Measurements from ENCODE around the gene LURAP1L.

Gene LURAP1L

DNA sequence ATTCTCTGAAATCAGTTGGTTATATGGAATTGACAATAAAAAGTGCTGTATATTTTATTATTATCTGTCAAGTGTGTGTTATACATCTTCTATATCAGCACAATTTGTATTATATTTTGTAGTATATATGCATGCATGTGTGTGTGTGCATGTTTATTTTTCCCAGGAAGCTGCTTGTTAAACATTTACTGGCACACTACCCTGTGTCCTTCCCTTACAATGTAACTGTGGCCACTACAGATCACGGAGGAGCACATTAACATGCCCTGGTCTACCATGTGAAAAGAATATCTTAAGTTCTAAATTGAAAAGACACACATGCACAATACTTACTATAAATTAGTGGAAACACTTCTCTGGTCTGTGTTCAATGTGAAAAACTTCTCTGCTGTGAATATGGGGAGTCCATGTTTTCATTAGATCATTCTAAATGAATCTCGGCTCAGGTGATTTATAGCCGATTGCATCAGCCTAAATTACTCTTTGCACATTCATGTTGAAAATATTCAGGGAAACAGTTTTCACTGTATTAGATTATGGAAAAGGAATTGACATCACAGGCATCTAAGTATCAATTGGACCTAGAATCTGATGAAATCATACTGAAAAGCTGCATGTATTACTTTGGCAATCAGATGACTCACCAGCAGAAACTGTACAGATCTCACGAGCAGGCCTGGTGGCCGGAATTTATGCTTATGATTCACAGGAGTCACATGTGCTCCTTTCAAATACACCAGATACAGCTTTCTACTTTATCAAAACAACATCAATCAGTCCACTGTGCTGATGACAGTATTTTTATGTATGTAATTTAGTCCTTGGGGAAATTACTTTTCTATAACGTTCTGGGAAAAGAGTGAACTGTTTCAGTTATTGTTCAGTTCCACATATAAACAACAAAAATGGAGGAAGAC, 39.4 kb downstream of the LURAP1L start:
- DNase-seq: no peak

- no peak for DNase-seq
Observed at GRCh38 chr9:12814877-12815237, 40.0 kb downstream of the LURAP1L start.

- DNase-seq: no peak
Observed at GRCh38 chr9:12815888-12816287, 41.1 kb downstream of the LURAP1L start.

DNA sequence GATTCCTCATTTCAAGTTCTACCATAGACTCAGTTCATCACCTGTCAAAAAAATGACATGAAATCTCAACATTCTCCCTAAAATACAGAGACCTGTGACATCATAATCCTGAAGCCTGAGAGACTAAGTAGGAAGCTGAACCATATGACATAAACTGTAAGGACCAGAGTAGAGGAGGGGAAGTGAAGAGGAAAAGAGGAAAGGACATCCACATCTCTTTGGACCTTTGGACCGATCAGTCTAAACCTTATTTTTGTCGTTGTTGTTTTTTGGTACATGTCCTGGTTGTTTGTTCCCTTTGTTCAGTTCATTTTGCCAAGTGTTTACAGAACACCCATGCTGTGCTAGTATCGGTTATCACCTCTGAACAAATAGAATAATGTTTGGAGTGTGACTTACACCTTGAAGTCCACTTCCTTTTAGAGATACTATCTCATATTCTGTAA, 41.9 kb downstream of the LURAP1L start:
- no peak for DNase-seq

- DNase-seq: no peak
Observed at GRCh38 chr9:12817702-12818101, 42.9 kb downstream of the LURAP1L start.

GRCh38 chr9:12818431-12819000, 43.7 kb downstream of the LURAP1L start:
- no peak for DNase-seq

DNA sequence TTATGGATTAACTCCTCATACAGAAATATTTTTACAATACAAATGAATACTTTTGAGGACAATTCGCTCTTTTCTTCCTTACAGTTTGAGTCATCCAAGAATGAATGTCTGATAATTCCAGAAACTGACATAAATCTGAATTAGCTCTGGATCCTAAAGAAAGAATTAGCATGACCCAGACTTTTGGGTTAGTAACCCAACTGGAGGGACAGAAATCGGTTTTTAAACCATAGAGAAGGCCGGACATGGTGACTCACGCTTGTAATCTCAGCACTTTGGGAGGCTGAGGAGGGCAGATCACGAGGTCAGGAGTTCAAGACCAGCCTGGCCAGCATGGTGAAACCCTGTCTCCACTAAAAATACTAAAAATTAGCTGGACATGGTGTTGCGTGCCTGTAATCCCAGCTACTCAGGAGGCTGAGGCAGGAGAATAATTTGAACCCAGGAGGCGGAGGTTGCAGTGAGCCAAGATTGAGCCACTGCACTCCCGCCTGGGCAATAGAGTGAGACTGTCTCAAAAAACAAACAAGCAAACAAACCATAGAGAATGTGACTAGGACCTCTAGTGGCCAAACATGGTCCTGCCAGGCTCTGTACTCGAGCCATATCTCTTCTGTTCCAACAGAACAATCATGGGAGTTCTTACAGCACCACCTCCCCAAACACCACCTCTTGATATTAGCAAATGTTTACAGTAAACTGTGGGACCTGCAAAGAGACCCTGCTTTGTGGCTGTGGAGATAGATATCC, 44.8 kb downstream of the LURAP1L start:
- DNase-seq: no peak

DNA sequence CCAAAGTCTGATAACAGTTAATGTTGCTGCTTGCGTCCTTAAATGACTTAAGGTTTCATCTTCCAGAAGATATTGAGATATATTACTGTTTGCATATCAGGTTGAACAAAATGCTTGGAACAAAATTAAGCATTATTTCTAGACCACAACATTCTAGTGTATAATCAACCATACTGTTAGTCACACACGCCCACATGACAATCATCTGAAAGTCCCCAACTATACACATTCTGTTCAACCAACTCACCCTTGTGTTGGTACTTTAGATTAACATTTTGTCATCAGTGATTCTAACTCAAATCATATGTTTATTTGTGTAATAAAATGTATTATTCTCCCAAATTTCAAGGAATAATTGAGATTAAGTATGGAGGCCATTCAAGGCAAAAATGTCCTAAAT, 47.3 kb downstream of the LURAP1L start:
- DNase-seq: no peak

DNA sequence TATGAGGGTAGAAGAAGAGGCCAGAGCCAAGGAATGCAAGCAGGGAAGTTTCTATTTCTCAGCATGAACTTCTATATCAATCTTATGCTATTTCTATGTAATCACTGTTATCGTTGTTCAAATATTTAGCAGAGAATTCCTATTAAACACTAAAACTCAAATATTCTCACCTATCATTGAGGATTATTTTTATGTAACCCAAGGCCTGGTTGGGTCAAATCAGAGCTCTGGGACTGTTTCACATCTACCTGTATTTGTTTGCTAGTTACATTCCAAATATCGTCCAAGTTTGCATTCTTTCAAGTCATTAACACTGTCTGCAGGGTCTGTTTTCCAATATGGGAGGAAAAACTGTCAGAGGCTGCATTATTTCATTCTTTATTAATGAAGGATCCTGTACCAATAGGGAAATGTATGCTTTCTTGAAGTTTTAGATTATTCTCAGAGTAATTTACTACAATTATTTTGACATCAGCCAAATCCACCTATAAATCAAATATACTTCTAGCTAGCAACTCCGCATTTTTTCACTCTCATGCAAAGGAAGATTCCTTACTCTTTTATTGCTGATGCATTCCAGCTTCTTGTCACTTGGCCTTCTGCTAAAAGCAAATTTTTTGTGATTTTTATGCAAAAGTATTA, 52.2 kb downstream of the LURAP1L start:
- DNase-seq: no peak

GRCh38 chr9:12833701-12834100, 58.9 kb downstream of the LURAP1L start:
- DNase-seq: no peak

DNA sequence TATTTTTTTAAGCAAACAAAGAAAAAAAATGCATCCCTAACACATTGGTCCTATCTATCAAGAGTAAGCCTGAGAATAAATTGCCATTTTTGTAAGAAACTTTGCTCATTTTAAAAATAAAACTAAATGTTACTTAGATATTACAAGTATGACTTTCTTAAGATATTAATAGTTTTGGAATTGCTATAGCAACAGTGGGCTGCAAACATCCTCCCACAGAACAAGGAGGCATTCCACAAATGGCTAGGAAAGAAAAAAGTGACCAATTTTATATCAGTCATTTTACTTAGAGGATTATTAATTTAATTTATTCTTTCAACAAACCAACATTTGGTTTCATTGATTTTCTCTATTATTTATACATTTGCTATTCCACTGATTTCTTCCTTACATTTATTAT, 63.7 kb downstream of the LURAP1L start:
- no peak for DNase-seq

- no peak for DNase-seq
Observed at GRCh38 chr9:12843735-12844134, 68.9 kb downstream of the LURAP1L start.

- no peak for DNase-seq
Observed at GRCh38 chr9:12846035-12846434, 71.2 kb downstream of the LURAP1L start.

DNA sequence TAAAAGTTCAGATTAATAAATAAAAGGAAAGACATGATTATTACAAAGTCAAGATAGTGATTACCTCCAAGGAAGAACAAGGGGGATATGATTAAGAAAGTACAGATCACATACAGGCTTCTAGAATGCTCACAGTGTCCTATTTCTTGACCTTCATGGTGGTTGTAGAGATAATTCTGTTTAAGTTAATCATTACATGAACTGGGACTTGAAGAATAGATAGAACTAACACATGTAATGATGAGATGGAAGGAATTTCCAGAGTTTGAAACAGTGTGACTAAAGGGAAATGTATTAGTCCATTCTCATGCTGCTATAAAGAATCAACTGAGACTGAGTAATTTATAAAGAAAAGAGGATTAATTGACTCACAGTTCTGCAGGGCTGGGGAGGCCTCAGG, 72.7 kb downstream of the LURAP1L start:
- DNase-seq: no peak

DNA sequence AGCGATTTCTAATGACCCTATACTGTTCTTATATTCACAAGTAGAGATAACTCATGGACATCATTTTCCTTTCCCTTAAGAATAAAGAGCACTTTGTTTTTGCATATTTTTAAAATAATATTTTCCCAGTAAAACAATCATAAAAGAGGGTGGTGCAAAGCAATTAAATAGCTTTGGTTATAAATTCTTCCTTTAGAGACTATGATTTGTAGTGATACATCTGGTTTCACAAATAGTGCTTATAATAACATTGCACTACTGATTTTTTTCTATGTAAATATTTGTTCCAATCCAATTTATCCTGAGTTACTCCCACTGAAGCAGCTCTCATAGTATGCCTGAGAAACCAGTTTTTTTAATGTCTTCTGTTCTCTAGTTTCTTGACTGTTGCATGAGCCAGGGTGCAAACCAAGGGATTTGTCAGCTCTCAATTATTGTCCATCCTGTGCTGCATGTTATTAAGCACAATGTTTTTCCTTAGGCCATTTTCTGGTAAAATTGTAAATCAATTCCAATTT, 74.7 kb downstream of the LURAP1L start:
- no peak for DNase-seq

GRCh38 chr9:12851341-12852090, 76.7 kb downstream of the LURAP1L start:
- DNase-seq: no peak

DNA sequence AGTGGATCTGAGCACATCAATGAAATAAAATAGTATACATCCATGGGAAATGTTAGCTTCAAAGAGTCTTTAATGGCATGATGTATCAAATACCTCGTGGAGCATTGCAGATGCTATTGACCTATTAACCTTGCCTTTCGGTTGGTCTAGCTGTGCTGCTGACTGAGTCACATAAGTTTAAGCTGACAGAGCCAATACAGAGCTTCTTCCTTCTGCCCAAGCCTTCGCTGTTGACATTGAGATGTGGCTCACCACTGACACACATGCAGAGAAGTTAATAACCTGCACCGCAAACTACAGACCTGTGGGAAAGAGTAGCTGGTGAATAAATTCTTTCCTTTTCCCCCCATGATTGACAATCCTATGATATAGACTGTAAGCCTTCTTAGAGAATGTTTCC, 78.2 kb downstream of the LURAP1L start:
- no peak for DNase-seq

DNA sequence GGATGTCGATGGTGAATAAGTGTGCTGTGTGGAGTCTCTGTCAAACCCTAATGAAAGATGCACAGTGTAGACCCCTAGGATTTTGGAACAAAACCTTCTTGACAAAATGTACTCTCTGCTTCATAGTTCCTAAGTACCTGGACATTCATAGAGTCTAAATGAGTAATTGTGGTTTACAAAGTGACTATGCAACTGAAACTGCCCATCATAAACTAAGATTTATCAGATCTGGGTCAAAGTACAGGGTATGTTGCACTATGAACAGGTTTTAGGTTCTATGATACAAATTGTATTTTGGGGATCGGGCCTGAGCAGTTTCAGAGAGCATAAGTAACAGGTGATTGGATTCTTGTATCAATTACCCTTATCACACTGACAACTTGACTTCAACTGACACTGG, 79.4 kb downstream of the LURAP1L start:
- no peak for DNase-seq

- no peak for DNase-seq
Observed at GRCh38 chr9:12855066-12855465, 80.2 kb downstream of the LURAP1L start.

DNA sequence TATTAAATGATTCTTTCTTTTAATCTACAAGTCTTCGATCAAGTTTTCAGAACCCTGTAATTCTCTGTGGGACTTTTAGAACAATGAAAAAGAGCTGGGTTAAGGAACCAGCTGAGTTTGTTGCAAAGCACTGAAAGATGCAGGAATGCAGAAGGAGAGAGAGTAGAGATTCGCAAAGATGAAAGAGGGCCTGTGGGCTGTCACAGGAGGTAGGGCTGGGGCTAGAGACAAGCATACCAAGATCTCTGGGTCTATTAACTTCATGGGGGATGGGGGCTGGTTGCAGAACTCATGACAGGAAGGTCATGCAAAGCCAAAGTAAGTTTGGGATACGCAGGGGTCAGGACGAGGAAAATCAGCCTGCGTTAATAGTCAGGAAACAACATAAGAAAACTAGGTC, 81.8 kb downstream of the LURAP1L start:
- DNase-seq: no peak

DNA sequence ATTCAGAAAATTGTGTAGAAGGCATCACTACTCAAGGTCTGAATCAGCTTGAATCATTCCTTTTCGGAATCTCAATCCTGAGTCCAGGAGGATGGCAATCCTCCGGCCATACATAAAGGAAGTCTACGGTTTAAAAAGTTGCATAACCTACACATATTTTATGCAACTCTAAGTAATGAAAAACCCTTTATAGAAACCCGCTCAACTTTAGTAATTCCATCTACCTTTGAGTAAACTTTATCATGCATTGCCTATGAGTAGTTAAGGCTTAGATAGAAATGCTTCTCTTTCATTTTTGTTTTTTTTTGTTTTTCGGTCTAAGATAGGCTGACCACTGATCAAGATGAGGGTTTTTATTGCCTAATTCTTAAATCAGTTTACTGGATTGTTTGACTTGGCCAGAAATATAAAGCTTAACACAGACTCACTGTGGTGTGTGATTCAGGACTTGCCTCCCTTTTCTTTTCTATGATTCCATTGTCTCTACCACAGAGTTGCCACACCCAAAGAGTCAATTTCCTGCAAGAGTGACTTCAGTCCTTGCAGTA, 85.0 kb downstream of the LURAP1L start:
- DNase-seq: no peak

- no peak for DNase-seq
Observed at GRCh38 chr9:12860998-12861397, 86.2 kb downstream of the LURAP1L start.
